ENCODE data around the gene KLHDC8B. TPM values are rescaled to one million over a fixed set of nuclear protein-coding genes. Genes with fewer than 3 reads are reported as not detected.

The KLHDC8B gene
- total and polyA plus RNA-seq, 9 of the 15 experiments (the other 6 are each of a cell fraction or from before 2014, with no cell fraction given) = 6.9 to 34.8 (median 25.2) TPM

DNA sequence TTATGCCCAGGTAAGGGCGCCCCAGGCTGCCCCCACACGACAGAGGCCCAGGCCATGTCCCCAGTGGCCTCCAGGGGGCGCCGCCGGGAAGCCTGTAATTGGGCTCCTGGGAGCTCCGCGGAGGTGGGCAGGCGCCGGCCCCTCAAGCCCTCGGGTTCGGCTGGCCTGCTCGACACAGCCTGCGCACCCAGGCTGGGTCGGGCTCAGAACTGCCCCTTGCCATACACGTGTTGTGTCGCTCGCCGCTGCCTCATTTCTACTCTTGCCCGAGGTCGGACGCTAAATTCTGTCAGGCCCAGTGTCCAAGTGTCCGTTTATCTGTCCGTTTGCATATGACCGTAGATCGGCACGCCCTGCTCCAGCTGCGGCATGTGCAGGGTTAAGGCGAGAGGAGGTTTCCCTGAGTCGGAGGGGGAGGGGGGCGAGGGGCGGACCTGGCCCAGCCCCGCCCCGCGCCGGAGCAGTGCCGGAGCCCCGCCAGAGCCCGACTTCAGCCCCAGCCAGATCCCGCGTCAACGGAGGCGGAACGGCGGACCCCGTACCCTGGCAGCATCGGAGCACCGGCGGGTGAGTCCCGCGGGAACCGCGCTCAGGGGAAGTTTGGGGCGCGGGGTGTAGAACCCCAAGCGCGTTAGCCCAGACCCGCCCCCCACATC is at the start of gene KLHDC8B (continued):
- TF ChIP-seq SIN3A (IDR thresholded peaks at IDR 0.05; ENCODE audit: borderline replicate concordance in 2 of 2, control insufficient read depth in 1 of 2, low read depth in 2 of 2, low read length in 2 of 2) (peak in 1 of 2 experiments; percentile 75; a peak in 2 of 4 replicates), ZBTB7A (IDR thresholded peaks at IDR 0.05; ENCODE audit: borderline replicate concordance, control insufficient read depth, low read depth, low read length) (peak; percentile 73; the same call in 1 of the 2 replicates), GABPB2 (CRISPR knock-in tag; conservative IDR thresholded peaks at IDR 0.05) (no peak), HDAC2 (IDR thresholded peaks at IDR 0.05) (peak; percentile 79; the same call in 1 of the 2 replicates), CAMTA2 (CRISPR knock-in tag; conservative IDR thresholded peaks at IDR 0.05) (no peak), SAFB2 (IDR thresholded peaks at IDR 0.05; ENCODE audit: borderline replicate concordance, low read depth, low read length, severe bottlenecking) (no peak), SUPT5H (IDR thresholded peaks at IDR 0.05) (peak; percentile 51), GABPA (tag; conservative IDR thresholded peaks at IDR 0.05; ENCODE audit: low read depth) (peak; percentile 21; the same call in 1 of the 2 replicates), ZNF197 (CRISPR knock-in tag; IDR thresholded peaks at IDR 0.05; ENCODE audit: low read depth) (no peak), MEIS2 (IDR thresholded peaks at IDR 0.05; ENCODE audit: partially characterized antibody) (peak; percentile 33), TSC22D4 (tag; IDR thresholded peaks at IDR 0.05) (no peak), ZBTB1 (CRISPR knock-in tag; IDR thresholded peaks at IDR 0.05; ENCODE audit: borderline replicate concordance, low read depth) (0 out of 2 replicates have a peak, but pooled peaks have one; percentile 37), XRCC4 (IDR thresholded peaks at IDR 0.05; ENCODE audit: extremely low read depth, insufficient read depth, insufficient read length) (no peak), U2AF1 (optimal IDR thresholded peaks at IDR 0.05; ENCODE audit: low read depth, low read length) (no peak), SAP30 (IDR thresholded peaks at IDR 0.05; ENCODE audit: borderline replicate concordance, insufficient read depth, low read depth, low read length, poor library complexity, severe bottlenecking) (peak; percentile 58), NR4A1 (CRISPR knock-in tag; IDR thresholded peaks at IDR 0.05) (no peak), NR4A1 (tag; IDR thresholded peaks at IDR 0.05) (0 out of 2 replicates have a peak, but pooled peaks have one; percentile 40), MYC (IDR thresholded peaks at IDR 0.05; ENCODE audit: low read depth, low read length) (peak; percentile 63; the same call in 1 of the 2 replicates), MYC (CRISPR knock-in tag; IDR thresholded peaks at IDR 0.05; ENCODE audit: borderline replicate concordance, low read depth) (no peak), CREM (IDR thresholded peaks at IDR 0.05; ENCODE audit: low read depth) (peak; percentile 63), KLF13 (tag; IDR thresholded peaks at IDR 0.05; ENCODE audit: borderline replicate concordance, low read depth) (peak; percentile 34; the same call in 1 of the 2 replicates), PCBP1 (IDR thresholded peaks at IDR 0.05; ENCODE audit: low read depth, low read length, poor library complexity, severe bottlenecking) (peak; percentile 35), KDM5B (IDR thresholded peaks at IDR 0.05; ENCODE audit: insufficient replicate concordance, low read depth, low read length) (peak; percentile 54)
- TF ChIP-seq, protein P1, sequence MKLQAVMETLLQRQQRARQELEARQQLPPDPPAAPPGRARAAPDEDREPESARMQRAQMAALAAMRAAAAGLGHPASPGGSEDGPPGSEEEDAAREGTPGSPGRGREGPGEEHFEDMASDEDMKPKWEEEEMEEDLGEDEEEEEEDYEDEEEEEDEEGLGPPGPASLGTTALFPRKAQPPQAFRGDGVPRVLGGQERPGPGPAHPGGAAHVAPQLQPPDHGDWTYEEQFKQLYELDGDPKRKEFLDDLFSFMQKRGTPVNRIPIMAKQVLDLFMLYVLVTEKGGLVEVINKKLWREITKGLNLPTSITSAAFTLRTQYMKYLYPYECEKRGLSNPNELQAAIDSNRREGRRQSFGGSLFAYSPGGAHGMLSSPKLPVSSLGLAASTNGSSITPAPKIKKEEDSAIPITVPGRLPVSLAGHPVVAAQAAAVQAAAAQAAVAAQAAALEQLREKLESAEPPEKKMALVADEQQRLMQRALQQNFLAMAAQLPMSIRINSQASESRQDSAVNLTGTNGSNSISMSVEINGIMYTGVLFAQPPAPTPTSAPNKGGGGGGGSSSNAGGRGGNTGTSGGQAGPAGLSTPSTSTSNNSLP (IDR thresholded peaks at IDR 0.05; ENCODE audit: borderline replicate concordance, low read depth, low read length) = no peak
- TF ChIP-seq, protein P2, sequence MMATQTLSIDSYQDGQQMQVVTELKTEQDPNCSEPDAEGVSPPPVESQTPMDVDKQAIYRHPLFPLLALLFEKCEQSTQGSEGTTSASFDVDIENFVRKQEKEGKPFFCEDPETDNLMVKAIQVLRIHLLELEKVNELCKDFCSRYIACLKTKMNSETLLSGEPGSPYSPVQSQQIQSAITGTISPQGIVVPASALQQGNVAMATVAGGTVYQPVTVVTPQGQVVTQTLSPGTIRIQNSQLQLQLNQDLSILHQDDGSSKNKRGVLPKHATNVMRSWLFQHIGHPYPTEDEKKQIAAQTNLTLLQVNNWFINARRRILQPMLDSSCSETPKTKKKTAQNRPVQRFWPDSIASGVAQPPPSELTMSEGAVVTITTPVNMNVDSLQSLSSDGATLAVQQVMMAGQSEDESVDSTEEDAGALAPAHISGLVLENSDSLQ (IDR thresholded peaks at IDR 0.05) = peak; percentile 43; the same call in 1 of the 2 replicates

Data from K562 (cell line).